Activated gamma-delta T cell treated with anti-CD3 and anti-CD28 coated beads, Interleukin-2, amount 50 U/mL, for 16 hours (primary cell): ENCODE results near the gene SHB.

Experiments
- DNase-seq: peaks from one replicate; pipeline ENCODE4 v3.0.0-alpha.2; 2020; ENCODE audit warnings: low read depth

Gene SHB

DNA sequence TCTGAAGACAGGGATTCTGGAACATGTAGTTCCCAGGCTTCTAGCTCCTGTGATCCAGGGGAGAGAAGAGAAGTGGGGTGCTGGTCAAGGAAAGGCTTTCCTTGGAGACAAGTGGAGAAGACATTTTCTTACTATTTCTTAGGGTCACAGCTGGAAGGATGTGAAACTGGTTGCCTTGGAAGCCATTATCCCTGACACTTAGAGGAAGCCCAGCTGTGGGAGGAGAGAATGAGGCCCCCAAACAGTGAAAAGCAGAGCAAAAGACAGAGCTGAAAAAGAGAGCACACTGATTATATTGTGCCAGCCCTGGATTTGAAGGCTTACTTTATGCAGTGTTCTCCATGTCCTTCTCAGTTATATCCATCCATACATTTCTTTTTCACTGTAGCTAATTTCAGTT, 17.5 kb upstream of the SHB start:
- DNase-seq: no peak

- no peak for DNase-seq
Observed at GRCh38 chr9:38085308-38085707, 16.3 kb upstream of the SHB start.

DNA sequence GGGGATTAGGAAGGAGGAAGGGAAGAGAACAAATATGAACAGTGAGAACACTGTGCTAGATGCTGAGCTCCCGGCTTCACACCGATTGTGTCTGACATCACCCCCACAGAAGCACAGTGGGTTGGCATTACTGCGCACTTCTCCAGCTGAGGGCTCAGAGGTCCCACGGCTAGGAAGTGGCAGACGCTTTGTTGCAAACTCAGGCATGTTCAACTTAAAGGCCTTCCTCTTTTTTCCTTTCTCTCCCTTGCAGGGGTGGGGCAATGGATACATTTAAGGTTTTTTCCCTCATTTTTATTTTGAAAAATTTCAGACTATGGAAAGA, 15.5 kb upstream of the SHB start:
- no peak for DNase-seq

DNA sequence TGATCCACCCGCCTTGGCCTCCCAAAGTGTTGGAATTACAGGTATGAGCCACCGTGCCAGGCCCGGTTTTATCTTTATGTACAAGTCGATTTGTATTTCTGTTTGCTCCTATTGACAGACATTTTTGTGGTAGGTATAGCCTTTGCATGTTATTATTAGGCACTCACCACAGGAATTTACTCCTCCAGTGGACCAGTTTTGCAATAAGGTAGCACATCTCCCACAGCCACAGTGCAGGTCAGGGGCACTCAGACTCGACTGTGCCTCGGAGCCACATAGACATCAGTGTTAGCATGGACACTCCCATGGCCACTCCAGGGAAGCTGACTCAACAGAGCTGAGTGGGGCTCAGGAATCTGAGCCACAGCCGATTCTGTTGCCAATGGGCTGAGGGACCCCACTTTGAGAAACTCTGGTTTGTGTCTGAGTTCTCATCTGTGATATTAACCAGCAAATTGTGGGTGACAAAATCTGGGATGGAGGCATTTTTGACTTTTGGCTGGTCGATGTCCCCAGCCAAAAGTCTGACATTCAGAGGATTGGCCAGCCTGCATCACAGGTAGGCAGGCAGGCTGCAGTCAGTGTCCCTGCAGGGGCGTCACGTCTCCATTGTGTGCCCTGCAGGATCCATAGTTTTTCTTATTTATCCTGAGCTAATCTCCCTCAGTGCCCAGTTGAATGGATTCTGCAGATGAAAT, 15.0 kb upstream of the SHB start:
- DNase-seq: no peak

DNA sequence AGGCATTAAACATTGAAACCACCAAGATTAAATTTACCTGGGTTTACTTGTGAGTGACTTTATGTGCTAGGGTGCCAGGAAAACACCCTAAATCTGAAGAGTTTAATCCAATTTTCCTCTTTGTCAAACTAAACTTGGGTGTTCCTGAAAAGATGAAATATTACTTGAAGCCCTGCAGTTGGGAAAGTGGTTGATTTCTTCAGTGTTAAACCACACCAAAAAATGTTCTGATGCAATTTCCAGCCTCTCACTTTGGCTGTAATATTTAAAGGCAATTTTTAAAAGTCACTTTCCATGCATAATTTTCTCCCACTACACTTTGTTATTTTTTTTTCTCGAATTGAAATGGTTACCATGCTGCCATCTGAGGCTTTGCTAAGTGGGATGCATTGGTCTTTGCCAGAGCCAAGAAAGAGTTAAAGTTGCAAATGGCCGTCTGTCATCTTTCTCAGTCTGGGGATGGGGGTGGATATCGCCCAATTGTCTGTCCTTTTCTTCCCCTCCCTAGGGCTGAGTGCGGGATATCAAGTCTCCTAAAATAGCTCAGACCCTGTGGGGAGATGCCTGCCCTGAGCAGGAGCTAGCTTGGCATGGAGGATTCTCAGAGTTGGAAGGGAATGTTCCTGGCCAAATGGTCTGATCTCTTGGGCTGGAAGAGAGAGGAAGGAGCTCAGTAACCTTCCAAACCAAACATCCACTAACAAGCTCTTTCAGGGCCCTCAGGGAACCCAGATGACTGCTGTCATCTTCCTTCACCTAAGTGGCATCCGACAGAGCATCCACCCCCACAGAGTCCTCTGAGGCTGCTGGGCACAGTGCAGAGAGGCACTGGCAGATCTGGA, 13.6 kb upstream of the SHB start:
- no peak for DNase-seq

DNA sequence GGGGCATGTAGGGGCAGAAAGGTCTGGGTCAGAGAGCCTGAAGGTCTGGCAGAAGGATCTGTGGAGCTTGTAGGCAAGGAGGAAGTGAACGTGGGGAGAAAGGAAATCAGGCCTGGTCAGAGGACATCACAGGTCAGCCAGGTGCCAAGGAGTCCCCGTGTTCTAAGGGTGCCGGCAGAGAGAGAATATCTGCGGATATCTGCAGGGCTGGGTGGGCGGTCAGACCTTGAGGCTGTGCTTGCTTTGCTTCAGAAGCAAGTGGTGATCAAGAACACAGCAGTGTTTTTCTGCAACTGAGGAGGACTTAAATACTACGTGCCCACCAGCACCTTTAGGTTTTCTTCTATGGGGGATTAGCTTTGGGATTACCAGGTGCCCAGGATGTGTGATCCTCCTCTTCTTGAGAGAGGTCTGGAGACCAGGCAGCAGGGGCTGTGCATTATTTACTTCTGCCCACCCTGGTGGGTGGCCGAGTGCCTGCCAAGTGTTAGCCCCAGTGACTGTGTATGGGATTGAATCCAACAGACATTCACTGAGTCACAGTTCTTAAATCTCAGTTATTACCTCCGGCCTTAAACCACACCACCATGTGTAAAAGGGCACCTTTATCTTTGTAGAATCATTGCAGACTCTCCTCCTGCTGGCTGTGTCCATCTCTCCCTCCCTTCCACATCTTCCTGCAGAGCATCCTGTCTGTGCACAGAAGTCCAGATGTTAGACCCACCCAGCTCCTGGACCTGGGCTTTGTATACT, 12.5 kb upstream of the SHB start:
- DNase-seq: no peak

DNA sequence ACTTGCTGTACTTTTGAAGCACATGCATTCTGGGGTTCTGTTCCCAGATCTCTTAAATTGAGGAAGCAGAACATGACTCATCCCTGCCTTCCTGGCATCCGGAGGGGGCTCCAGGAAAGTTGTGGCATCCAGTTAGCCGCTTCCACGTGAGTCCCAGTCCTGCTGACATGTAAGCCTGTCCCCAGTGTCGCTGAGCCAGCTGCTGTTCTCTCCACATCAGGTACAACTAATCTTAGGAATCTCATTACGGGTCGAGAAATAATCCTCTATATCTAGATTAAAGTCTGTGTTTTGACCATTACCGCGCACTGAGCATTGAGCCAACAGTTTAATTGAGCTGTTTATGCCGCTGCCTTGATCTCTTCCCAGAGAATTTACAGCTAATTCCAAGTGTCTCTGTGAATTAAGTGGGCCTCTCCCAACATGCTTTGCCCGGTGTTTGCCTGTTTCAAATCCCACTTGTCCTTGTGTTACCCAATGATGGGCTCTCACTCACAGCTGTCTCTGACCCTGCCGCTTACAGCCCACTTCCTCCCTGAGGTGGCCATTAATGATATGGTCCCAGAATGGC, 10.5 kb upstream of the SHB start:
- no peak for DNase-seq

GRCh38 chr9:38075272-38075671, 6.2 kb upstream of the SHB start:
- DNase-seq: no peak

- no peak for DNase-seq
Observed at GRCh38 chr9:38074441-38074961, 5.5 kb upstream of the SHB start.

DNA sequence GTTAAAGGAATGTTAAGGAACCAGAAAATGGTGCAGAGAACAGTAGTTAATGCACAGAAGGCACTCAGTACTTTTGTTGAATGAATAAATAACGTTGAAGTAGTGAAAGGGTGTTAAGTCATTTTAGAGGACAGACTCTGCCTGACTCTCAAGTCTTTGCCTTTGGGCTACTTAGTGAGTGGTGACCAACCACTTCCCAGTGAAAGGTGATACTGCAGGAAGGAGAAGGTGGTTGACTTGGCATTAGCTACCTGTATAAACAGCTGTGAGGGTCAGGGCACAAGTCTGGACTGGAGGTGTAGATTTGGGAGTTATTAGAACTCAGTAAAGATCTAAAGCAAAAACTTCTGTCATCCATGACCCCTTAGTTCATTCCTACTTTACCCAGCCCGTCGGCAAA, 4.9 kb upstream of the SHB start:
- no peak for DNase-seq

DNA sequence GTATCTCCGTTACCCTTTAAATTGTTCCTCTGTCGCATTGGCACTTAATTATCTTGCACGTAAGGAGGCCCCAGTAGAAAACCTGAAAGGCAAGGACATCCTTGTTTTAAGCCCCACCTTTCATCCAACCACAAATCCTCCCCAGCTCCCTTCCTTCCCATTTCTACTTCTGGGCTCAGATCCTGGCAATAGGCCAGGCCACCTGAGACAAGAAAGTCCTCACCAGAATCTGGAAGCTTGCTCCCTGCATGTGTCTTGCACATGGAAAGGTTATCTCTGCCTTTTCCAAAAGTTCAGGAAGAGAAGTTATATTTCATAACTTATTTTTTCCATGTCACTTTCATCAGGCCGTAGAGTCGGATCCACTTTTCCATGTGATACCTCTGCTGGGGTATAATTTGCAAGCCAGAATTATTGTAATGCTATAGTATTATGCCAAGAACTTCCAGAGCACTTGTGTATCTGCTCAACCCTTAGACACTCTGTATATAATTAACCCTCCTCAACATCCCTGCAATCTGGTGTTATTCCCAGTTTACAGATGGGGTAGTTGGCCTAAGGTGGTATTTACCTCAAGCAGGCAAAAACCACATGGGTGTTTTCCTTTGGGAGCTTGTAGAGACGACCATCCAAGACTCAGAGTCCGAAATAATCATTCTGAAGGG, 2.6 kb upstream of the SHB start:
- no peak for DNase-seq

DNA sequence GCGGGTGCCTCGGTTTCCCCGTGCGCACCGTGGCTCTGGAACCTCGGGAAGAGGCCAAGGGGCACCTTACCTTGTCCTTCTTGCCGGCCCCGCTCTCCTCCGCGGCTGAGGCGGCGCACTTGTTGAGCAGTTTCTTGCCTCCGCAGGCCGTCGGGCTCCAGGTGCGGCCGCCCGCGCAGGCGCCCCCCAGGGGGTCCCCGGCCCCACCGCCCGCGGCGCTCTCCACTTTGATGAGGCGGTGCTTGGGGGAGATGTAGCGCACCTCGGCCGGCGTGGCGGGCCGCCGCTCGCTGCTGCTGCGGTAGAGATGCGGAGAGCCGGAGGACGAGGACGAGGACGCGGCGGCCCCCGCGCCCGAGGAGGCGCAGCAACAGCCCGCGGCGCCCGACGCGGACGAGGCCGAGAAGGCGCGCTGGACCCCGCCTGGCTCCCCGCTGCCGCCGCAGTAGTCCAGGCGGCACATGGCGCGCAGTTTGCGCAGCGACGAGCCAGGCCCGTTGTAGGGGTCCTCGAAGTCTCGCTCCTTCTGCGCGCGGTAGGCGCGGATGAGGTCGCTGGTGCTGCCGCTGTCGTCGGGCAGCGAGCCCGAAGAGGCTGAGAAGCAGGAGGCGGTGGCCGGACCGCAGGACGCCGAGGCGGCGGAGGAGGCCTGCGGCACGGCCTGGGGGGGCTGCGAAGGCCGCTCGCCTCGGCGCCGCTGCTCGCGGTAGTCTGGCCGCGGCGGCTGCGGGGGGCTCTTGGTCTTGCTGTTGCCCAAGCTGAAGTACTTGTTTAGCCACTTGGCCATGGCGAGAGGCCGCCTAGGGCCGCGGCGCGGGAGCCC, 957 bp downstream of the SHB start:
- no peak for DNase-seq

DNA sequence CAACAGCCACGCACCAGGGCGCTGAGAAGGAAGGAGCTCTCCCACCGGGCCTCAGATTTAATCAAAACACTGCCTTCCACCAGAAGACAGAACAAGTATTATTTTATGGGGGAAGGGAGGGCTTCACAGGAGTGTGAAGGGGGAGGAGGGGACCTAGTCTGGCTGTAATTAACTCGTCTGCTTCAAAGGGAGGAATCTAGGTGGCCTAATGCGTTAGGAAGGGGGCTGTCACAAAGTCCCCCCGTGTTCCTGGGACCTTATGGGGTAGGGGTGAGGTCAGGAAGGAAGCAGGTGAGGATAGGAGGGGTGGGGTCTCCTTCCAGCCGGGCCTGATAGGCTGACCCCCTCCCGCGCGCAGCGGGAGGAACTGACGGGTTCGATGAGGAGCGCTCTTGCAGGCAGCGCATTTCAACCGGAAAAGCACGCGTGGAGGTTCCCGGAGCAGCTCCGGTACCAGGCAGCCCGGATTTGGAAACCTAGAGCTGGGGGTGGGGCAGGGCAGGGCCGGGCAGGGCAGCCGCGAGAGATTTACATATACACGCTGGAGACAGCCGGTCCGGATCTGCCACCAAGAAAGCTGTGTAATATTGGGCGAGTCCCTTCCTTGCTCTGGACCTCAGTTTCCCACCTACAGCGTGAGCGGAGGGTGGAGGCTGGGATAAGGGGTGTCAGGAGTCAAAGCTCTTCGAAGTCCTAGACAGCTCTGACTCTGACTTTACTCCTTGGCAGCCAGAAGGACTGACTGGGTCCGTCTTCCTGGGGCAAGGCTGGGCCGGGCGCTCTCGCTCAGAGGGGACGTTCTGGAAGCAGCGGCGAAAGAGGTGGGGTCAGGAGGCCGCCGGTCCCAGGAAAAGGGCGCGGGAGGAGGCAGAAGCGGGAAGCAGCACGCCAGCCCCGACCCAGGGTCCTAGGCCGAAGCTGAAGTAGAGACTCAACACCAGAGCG, 1.8 kb downstream of the SHB start:
- DNase-seq: no peak

DNA sequence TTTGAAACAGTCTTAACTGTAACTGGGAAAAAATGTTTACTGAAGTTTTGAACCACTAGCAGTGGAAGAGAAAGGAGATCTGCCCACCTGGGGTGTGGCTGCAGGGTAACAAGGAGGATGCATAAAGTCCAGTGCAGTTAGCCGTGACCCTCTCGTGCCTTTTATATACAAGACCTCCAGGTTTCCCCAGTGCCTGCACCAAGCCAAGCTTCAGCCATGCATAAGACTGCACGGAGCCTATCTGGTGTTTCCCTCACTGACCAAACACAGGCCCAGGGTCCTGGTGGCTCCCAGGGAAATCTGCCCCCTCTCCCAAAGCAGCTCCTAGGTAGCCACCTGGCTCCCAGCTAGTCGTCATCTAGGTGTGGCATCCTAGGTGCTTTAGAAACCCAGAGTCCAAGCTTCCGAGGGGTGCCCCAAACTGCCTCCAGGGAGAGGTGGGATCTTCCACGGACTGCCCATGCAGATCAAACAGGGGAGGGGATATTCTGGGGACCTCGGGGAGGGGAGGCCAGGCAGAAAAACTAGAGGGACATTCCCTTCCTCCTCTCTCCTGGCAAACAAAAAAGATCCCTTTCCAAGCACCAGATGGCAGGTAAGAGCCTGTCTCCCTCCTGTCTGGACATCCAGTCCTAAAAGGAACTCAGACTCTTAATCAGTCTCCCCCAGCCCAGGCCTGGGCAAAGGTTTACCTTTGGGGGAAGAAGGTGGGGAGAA, 2.7 kb downstream of the SHB start:
- DNase-seq: no peak

GRCh38 chr9:38065369-38066075, 3.5 kb downstream of the SHB start:
- DNase-seq: no peak

DNA sequence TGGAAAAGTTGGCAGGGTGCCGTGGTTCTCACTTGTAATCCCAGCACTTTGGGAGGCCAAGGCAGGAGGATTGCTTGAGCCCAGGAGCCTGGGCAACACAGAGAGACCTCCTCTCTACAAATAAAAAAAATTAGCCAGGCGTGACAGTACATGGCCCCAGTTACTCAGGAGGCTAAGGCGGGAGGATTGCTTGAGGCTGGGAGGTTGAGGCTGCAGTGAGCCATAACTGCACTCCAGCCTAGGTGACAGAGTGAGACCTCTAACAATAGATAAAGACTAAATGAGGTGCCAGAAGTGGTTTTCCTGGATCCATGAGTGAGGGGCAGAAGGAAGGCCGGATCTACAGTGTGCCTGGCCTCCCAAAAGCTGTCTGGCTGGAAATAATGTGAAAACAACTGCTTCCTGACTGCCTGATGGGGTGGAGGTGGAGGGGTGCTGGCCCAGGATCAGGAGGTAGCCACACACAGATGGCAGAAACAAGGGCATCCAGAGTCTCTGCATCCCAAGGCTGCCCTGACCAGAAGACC, 4.1 kb downstream of the SHB start:
- DNase-seq: no peak

DNA sequence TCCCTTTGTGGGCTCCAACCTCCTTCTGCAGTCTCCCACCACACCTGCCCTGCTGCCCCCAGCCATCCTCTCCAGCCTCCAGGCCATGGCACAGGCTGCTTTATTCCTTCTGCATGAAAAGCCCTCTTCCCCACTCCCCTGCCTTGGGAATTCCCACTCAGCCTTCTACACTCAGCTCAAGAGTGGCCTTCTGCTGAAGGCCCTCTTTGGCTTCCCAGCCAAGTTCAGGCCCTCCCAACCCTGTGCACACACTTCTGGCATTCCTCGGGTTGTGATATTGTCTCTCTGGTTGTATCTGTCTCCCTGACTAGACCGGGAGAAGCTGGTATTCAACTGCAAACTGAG, 5.7 kb downstream of the SHB start:
- no peak for DNase-seq
